ENCODE results near the gene AHNAK.
A peak's percentile ranks its signal among the peaks of the same experiment; 100 is the strongest.
"Not testable (repeated sequence)": the region's sequence is repeated elsewhere in the genome, so short reads cannot be mapped to it uniquely, and the experiment has no call there.

The AHNAK gene
- total RNA-seq: 105 to 3,691 (median 2,969) reads per million in 3 experiments

- DNase-seq: peak; percentile 67
Observed at GRCh38 chr11:62546244-62546928, at the start of gene AHNAK. Gene AHNAK, minus strand, starts transcription at chr11:62546806. Its CDS starts 10,708 bp downstream, at chr11:62536098.

- DNase-seq: no peak
Observed at GRCh38 chr11:62595124-62595523, 48.5 kb upstream of the AHNAK start.

- DNase-seq: peak; percentile 74
Observed at GRCh38 chr11:62593434-62594044, 46.9 kb upstream of the AHNAK start.

DNA sequence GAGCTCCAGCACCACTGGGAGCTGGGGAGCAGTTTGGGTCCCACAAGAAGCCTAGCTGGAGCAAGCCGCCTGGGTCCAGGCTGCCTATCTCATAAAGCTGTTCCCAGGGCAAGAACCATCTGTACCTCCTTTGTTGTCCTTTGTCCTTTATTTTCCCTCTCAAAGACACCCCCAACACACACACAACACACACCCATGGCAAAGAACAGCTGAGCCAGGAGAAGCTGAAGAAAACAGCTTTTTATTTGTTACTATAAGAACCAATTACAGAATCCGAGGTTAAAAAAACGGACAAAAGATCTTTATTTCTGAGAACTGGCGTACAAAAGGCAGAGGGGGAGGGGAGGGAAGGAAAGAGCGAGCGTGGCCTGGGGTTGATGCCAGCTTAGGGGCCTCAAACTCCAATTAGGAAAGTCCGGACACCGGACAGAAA, 46.4 kb upstream of the AHNAK start:
- no peak for DNase-seq

DNA sequence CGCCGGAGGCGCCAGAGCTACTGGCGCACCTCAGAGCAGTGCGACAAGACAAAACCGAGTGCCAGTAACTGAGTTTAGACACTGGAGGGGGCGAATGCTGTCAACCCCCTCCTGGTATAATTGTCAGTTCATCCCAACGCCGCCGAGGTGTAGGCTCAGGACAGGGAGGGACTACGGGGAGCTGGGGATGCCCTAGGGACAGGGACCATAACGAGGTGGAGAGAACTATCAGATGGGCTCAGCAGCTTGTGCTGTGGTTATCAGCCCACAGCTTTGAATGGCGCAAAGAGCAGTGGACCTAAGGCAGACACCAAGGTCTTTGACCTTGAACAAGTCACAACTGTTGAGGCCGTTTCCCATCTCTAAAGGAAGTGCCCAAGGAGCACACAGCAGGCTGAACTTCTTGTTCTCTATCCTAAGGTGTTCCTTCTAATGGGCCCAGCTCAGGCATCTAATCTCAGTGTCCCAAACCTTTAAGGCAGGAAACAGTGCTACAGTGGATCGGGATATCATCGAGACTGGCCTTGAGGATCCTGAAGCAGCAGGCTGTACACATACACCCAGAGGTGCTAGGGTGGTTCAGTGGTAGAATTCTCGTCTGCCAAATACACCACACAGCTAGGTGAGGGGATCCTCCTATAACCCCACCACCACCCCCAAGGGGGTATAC, 45.7 kb upstream of the AHNAK start:
- DNase-seq: no peak

GRCh38 chr11:62591448-62592145, 45.0 kb upstream of the AHNAK start, which contains the start of gene TUT1:
Gene TUT1, minus strand, starts transcription at chr11:62591523. Its CDS starts 38 bp downstream, at chr11:62591485.
- peak; percentile 98 for DNase-seq

DNA sequence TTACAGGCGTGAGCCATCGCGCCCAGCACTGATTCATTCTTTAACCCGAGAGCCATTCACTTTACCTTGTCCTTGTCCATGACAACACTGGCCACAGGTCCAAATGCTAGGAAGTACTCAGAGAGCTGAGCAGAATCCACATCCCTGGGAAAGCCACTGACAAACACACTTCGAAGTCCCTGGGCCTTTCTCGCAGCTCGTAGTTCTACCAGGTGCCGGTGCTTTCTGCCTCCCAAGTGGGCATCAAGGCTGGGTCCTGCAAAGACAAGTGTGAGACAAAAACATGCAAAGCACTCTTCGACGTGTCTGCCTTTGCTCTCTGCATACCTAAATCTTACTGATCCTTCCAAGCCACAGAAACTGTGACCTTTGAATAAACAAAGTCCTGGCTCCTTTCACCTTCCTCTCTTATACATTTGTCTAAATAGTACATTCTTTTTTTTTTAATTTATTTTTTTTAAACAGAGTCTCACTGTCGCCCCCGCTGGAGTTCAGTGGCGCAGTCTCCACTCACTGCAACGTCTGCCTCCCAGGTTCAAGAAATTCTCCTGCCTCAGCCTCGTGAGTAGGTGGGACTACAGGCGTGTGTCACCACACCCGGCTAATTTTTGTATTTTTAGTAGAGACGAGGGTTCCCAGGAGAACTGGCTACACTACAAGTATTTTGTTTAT, 42.5 kb upstream of the AHNAK start:
- DNase-seq: no peak

- DNase-seq: not testable (repeated sequence)
Observed at GRCh38 chr11:62585356-62585755, 38.8 kb upstream of the AHNAK start.

DNA sequence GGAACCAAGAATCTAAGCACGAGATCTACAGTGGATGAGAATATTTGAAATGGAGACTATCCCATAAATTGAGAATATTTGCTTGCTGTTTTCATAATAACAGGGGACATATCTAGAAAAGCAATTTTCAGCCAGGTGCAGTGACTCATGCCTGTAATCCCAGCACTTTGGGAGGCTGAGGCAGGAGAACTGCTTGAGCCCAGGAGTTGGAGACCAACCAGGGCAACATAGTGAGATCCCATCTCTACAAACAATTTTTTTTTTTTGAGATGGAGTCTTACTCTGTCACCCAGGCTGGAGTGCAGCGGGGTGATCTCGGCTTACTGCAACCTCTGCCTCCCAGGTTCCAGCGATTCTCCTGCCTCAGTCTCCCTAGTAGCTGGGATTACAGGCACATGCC, 35.1 kb upstream of the AHNAK start:
- DNase-seq: not testable (repeated sequence)

GRCh38 chr11:62580959-62581715, 34.5 kb upstream of the AHNAK start:
- DNase-seq: no peak

DNA sequence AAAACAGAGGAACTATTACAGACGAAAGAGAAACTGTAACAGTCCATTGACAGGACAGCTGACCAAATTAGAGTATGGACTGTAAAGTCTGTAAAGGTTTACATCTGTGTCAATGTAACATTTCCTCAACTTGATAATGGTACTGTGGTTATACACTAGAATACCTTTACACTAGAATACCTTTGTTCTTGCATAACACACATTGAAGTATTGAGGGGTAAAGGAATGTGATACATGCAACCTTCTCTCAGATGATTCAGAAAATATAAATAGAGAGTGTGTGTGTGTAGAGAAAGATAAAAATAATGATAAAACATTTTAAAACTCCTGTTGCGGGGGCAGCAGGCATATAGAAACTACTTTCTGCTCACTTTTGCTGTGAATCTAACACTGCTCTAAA, 32.6 kb upstream of the AHNAK start:
- DNase-seq: no peak

DNA sequence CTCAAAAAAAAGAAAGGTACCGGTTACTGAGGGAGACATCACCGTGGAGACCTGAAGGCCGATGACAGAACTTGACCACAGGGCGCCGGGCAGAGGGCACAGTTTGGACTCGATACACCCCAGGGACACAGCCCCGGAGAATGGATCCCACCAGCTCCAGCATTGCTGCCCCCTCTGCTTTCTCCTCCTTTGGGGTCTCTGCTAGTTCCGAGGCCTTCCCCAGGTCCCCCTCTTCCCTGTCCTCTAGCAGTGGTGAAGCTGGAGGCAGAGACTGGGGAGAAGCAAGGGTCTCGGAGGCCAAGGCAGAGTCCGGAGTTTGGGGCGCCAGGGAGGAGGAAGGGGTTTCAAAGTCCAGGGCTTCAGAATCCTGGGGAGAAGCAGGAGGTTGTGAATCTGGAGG, 31.9 kb upstream of the AHNAK start:
- DNase-seq: no peak

- DNase-seq: no peak
Observed at GRCh38 chr11:62577046-62577714, 30.6 kb upstream of the AHNAK start.

DNA sequence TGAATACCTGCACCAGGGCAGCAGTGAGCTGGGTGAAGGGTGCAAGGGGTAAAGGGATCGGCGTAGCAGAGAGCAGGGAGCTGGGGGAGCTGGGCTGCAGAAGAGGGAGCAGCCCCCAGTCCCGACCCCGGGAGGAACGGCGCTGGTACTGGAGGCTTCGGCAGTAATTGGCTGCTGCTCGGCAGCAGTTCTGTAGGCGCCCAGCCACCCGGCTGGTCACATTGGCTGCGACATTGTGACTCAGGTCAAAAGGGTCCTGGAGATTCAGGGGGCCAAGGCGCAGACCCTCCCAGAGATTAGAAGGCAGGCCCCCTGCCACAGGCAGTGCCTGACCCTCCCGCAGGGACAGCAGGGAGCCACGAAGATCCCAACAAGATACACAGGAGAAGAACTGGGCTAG, 29.2 kb upstream of the AHNAK start:
- no peak for DNase-seq

- no peak for DNase-seq
Observed at GRCh38 chr11:62575156-62575555, 28.6 kb upstream of the AHNAK start.

DNA sequence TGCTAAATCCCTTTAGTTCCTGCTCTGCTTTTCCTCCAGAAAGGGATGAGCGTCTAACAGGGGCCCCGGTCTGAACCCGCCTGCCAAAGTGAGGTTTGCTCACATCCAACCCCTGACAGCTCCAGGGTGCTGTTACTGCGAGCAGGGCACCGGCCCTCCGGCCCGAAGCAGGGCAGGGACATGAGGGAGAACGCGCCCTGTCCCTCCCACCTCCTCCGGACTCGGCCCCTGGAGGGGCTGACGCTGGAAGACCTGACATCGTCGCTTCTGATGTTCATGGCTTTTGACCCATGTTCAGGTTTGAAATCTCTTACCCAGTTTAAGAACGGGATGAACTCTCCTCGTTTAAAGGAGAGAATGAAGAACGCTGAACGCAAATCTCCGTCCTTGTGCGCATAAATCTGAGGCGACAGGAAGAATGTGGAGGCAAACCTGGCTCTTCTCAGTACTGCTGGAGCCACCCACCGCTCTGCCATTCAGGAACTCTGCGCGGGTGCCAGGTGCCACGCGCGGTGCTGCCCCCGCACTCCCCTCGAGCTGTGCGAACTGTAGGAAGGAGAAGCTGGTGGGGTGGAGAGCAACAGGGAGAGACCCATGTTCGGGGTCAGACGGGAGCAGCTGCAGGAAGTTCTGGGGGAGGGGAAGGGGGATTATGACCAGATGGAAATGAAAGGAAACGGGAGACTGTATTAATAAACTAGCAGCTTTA, 27.9 kb upstream of the AHNAK start:
- no peak for DNase-seq

- DNase-seq: peak; percentile 100
Observed at GRCh38 chr11:62573592-62574362, 27.2 kb upstream of the AHNAK start, which contains the start of gene EEF1G. Gene EEF1G, minus strand, starts transcription at chr11:62573891. Its CDS starts 49 bp downstream, at chr11:62573842.

GRCh38 chr11:62573006-62573591, 26.5 kb upstream of the AHNAK start:
- no peak for DNase-seq

- DNase-seq: no peak
Observed at GRCh38 chr11:62572431-62572830, 25.8 kb upstream of the AHNAK start.

Data from central memory CD4-positive, alpha-beta T cell (primary cell).